ENCODE results near the gene SAG. TPM values are rescaled to one million over a fixed set of nuclear protein-coding genes. Genes with fewer than 3 reads are reported as not detected.
"Not testable (repeated sequence)": the region's sequence is repeated elsewhere in the genome, so short reads cannot be mapped to it uniquely, and the experiment has no call there.

Gene SAG
- total and polyA plus RNA-seq, 2 donors (not counting 3 experiments of a cell fraction or from before 2014, with no cell fraction given) = not detected

- ChIA-PET POLR2A (no interaction called here), CTCF (no interaction called here)
- no peak for FAIRE-seq
- BruUV-seq (replicated peaks) = no TSS peak
- Histone ChIP-seq H3K9me3 (replicated peaks; ENCODE audit: control insufficient read depth, insufficient read depth, low read length) (no peaks in the 10 kb centered on the region), H3K4me2 (ENCODE audit: insufficient read depth, low read length) (no peak overlapping the region), H3K27ac (ENCODE audit: insufficient read depth, low read depth, low read length) (no peak overlapping the region), H3K36me3 (ENCODE audit: control insufficient read depth in 2 of 2, extremely low read depth in 1 of 2, insufficient read depth in 2 of 2, low read length in 2 of 2) (no peaks in the 10 kb centered on the region), H4K20me1 (replicated peaks; ENCODE audit: control insufficient read depth, extremely low read depth, insufficient read depth, low read length) (no peaks in the 10 kb centered on the region), H3K27me3 (ENCODE audit: control insufficient read depth in 2 of 2, insufficient read depth in 2 of 2, low read length in 2 of 2) (peaks cover 0 to 2% of the 10 kb centered on the region in 2 experiments), H2AFZ (ENCODE audit: low read depth, low read length) (no peak overlapping the region), H3K79me2 (ENCODE audit: control insufficient read depth, insufficient read depth, low read length) (no peaks in the 10 kb centered on the region), H3K9ac (replicated peaks; ENCODE audit: extremely low read depth, insufficient read depth, low read length) (no peak overlapping the region), H3K4me1 (ENCODE audit: control insufficient read depth, extremely low read depth, insufficient read depth, low read length) (no peaks in the 10 kb centered on the region), H3K4me3 (replicated peaks in 1 of 3; ENCODE audit: insufficient read depth in 1 of 3, low read depth in 1 of 3, low read length in 3 of 3) (no peak overlapping the region), H3K9me1 (replicated peaks; ENCODE audit: control insufficient read depth, extremely low read depth, insufficient read depth, low read length) (no peaks in the 10 kb centered on the region)
- intact Hi-C loops (cut with micrococcal nuclease) = no loop called here
- TF ChIP-seq MYC (IDR thresholded peaks at IDR 0.05; ENCODE audit: low read depth, low read length) (no peak), EZH2 (IDR thresholded peaks at IDR 0.05; ENCODE audit: borderline replicate concordance, low read depth, low read length, severe bottlenecking) (no peak)
- dilution Hi-C loops (cut with MboI; ENCODE audit: extremely low pct_ligation_motif_present, low sequenced_read_pairs) = no loop called here
- DNase-seq (ENCODE audit: low read depth, low spot score) = no peak
Observed at GRCh38 chr2:233334915-233335314, 27.3 kb downstream of the SAG start.

- FAIRE-seq, POLR2A ChIA-PET, CTCF ChIA-PET: not testable (repeated sequence)
Observed at GRCh38 chr2:233336091-233336490, 28.5 kb downstream of the SAG start.

More at GRCh38 chr2:233336091-233336490, 28.5 kb downstream of the SAG start:
- H3K79me2 ChIP-seq (ENCODE audit: control insufficient read depth, insufficient read depth, low read length); H3K4me3 ChIP-seq (replicated peaks in 1 of 3; ENCODE audit: insufficient read depth in 1 of 3, low read depth in 1 of 3, low read length in 3 of 3); DNase-seq (ENCODE audit: low read depth, low spot score); H3K9me3 ChIP-seq (replicated peaks; ENCODE audit: control insufficient read depth, insufficient read depth, low read length); H3K4me1 ChIP-seq (ENCODE audit: control insufficient read depth, extremely low read depth, insufficient read depth, low read length); dilution Hi-C loops (cut with MboI; ENCODE audit: extremely low pct_ligation_motif_present, low sequenced_read_pairs); H3K9me1 ChIP-seq (replicated peaks; ENCODE audit: control insufficient read depth, extremely low read depth, insufficient read depth, low read length); H3K9ac ChIP-seq (replicated peaks; ENCODE audit: extremely low read depth, insufficient read depth, low read length); H3K27ac ChIP-seq (ENCODE audit: insufficient read depth, low read depth, low read length); intact Hi-C loops (cut with micrococcal nuclease); H3K27me3 ChIP-seq (ENCODE audit: control insufficient read depth in 2 of 2, insufficient read depth in 2 of 2, low read length in 2 of 2); H3K4me2 ChIP-seq (ENCODE audit: insufficient read depth, low read length); BruUV-seq (replicated peaks); H4K20me1 ChIP-seq (replicated peaks; ENCODE audit: control insufficient read depth, extremely low read depth, insufficient read depth, low read length); H3K36me3 ChIP-seq (ENCODE audit: control insufficient read depth in 2 of 2, extremely low read depth in 1 of 2, insufficient read depth in 2 of 2, low read length in 2 of 2); H2AFZ ChIP-seq (ENCODE audit: low read depth, low read length): not testable (repeated sequence)
